ENCODE data around the gene ACADS. TPM values are rescaled to one million over a fixed set of nuclear protein-coding genes. Genes with fewer than 3 reads are reported as not detected.

ACADS gene
- total and polyA plus RNA-seq, 2 of the 8 experiments (the other 6 are each of a cell fraction or from before 2014, with no cell fraction given) = 4.9 to 7.5 TPM

GRCh38 chr12:120748242-120748641, 22.6 kb downstream of the ACADS start:
- no peaks in the 10 kb centered on the region for H3K27me3 ChIP-seq (replicated peaks in 1 of 4; ENCODE audit: control insufficient read depth in 3 of 4, extremely low read depth in 1 of 4, insufficient read depth in 3 of 4, low read length in 3 of 4)
- no peak overlapping the region for H2BK120ac ChIP-seq (replicated peaks; ENCODE audit: low read depth, low read length)
- no peaks in the 10 kb centered on the region for H3K36me3 ChIP-seq (ENCODE audit: control insufficient read depth in 2 of 4, insufficient read depth in 4 of 4, low read length in 3 of 4)
- no peaks in the 10 kb centered on the region for H3K4me1 ChIP-seq (replicated peaks in 1 of 4; ENCODE audit: control insufficient read depth in 3 of 4, insufficient read depth in 4 of 4, low read length in 3 of 4)
- no peaks in the 10 kb centered on the region for H3K9me3 ChIP-seq (ENCODE audit: insufficient read depth in 2 of 2, low read depth in 1 of 2, low read length in 1 of 2)
- no peak overlapping the region for H4K8ac ChIP-seq (ENCODE audit: extremely low read depth, insufficient read depth, low read length)
- DNase-seq (ENCODE audit: low read depth in 1 of 2, low spot score in 2 of 2) (no peak), FAIRE-seq (no peak)
- no peak overlapping the region for H2BK5ac ChIP-seq (ENCODE audit: low read depth, low read length)
- H3K56ac ChIP-seq (replicated peaks; ENCODE audit: insufficient read length, low read depth, low read length) = no peak overlapping the region
- ChIA-PET POLR2A (ENCODE audit: partially characterized antibody) (interaction anchor here (1.2 kb wide), 1 partner anchor 10 kb away, joined by 4 read pairs; no protein-coding TSS in a partner anchor), CTCF (ENCODE audit: partially characterized antibody) (interaction anchor here (0.6 to 1.9 kb wide), 5 partner anchors 10 to 752 kb away, joined by 3 to 10 read pairs (median 3); no protein-coding TSS in a partner anchor)
- no peak overlapping the region; the same call in 1 of the 2 replicates for H2BK20ac ChIP-seq (ENCODE audit: low read length)
- no peak overlapping the region for H4K91ac ChIP-seq (replicated peaks; ENCODE audit: insufficient read length, low read length)
- WGBS, 2 experiments (ENCODE audit: extremely low coverage in 1 of 2, insufficient coverage in 1 of 2, insufficient read length in 1 of 2, insufficient replicate concordance in 2 of 2, low coverage in 1 of 2, low lambda C conversion rate in 2 of 2, missing lambda C conversion rate in 1 of 2) = 85% methylated on average over 6 of the region's 7 CpGs; no CpG with 5 or more reads in 1 of the 2 experiments
- H4K5ac ChIP-seq (ENCODE audit: insufficient read length, low read depth, low read length) = no peak overlapping the region
- no peak overlapping the region for H3K4me2 ChIP-seq (ENCODE audit: insufficient read depth in 1 of 2, low read depth in 2 of 2, low read length in 2 of 2)
- H2BK12ac ChIP-seq (ENCODE audit: low read depth, low read length) = no peak overlapping the region
- H3K79me2 ChIP-seq (ENCODE audit: control insufficient read depth in 1 of 2, insufficient read depth in 2 of 2, low read length in 2 of 2) = no peaks in the 10 kb centered on the region
- H3K14ac ChIP-seq (ENCODE audit: insufficient read length) = no peak overlapping the region
- H4K20me1 ChIP-seq (replicated peaks in 1 of 2; ENCODE audit: control insufficient read depth in 1 of 2, insufficient read depth in 2 of 2, low read length in 2 of 2) = no peaks in the 10 kb centered on the region
- H3K4ac ChIP-seq (replicated peaks; ENCODE audit: insufficient read length, low read depth, low read length) = no peak overlapping the region
- no peaks in the 10 kb centered on the region for H3K79me1 ChIP-seq (ENCODE audit: low read depth, low read length)
- no peak overlapping the region for H2BK15ac ChIP-seq (ENCODE audit: low read length)
- H3K18ac ChIP-seq (ENCODE audit: extremely low read depth, low read length) = no peak overlapping the region
- no peak overlapping the region for H3K27ac ChIP-seq (ENCODE audit: low read depth, low read length)
- no peak overlapping the region for H2AK5ac ChIP-seq (ENCODE audit: low read depth, low read length)
- H2AFZ ChIP-seq (ENCODE audit: low read length) = no peak overlapping the region
- no peak overlapping the region for H3K9ac ChIP-seq (replicated peaks in 1 of 4; ENCODE audit: extremely low read depth in 1 of 4, low read depth in 3 of 4, low read length in 3 of 4)
- no peak overlapping the region for H3K23ac ChIP-seq (ENCODE audit: insufficient read length)
- no peak overlapping the region for H3K4me3 ChIP-seq (ENCODE audit: extremely low read depth in 1 of 4, insufficient read depth in 2 of 4, low read depth in 3 of 4, low read length in 4 of 4)
- no peaks in the 10 kb centered on the region for H3K23me2 ChIP-seq (ENCODE audit: low read depth, low read length)
- TF ChIP-seq CBX8 (IDR thresholded peaks at IDR 0.05; ENCODE audit: borderline replicate concordance, low read depth, low read length) (no peak), CTBP2 (IDR thresholded peaks at IDR 0.05; ENCODE audit: borderline replicate concordance, insufficient read depth, insufficient read length, low read length) (no peak), CBX5 (IDR thresholded peaks at IDR 0.05; ENCODE audit: low read depth, low read length) (no peak), KDM5A (IDR thresholded peaks at IDR 0.05; ENCODE audit: low read length) (no peak), ATF2 (IDR thresholded peaks at IDR 0.05; ENCODE audit: low read length) (no peak), RFX5 (IDR thresholded peaks at IDR 0.05; ENCODE audit: borderline replicate concordance, low read depth, low read length) (no peak), PHF8 (conservative IDR thresholded peaks at IDR 0.05; ENCODE audit: low read depth, low read length) (no peak), POLR2A (IDR thresholded peaks at IDR 0.05; ENCODE audit: control extremely low read depth in 1 of 2, low read depth in 2 of 2, low read length in 2 of 2) (no peak), TAF1 (IDR thresholded peaks at IDR 0.05; ENCODE audit: low read depth, low read length) (no peak), BCL11A (IDR thresholded peaks at IDR 0.05; ENCODE audit: low read depth in 2 of 2, low read length in 2 of 2) (no peak), HDAC6 (IDR thresholded peaks at IDR 0.05; ENCODE audit: low read depth, low read length) (no peak), RBBP5 (IDR thresholded peaks at IDR 0.05; ENCODE audit: borderline replicate concordance, low read depth, low read length) (no peak), POU5F1 (IDR thresholded peaks at IDR 0.05; ENCODE audit: low read depth, low read length) (no peak)
